ENCODE measurements around the gene USP32.
A peak's percentile ranks its signal among the peaks of the same experiment; 100 is the strongest.
"Not testable (repeated sequence)": the region's sequence is repeated elsewhere in the genome, so short reads cannot be mapped to it uniquely, and the experiment has no call there.

USP32 gene

GRCh38 chr17:60392042-60392844 lies at the start of gene USP32:
Gene USP32, minus strand, starts transcription at chr17:60392133. Its CDS starts 194 bp downstream, at chr17:60391939.
- peak; percentile 99 for DNase-seq (ENCODE audit: low spot score)

- no peak for DNase-seq (ENCODE audit: low spot score)
Observed at GRCh38 chr17:60439501-60439900, 47.6 kb upstream of the USP32 start.

- no peak for DNase-seq (ENCODE audit: low spot score)
Observed at GRCh38 chr17:60436676-60437075, 44.7 kb upstream of the USP32 start.

- peak; percentile 80 for DNase-seq (ENCODE audit: low spot score)
Observed at GRCh38 chr17:60435244-60436167, 43.6 kb upstream of the USP32 start.

- not testable (repeated sequence) for DNase-seq (ENCODE audit: low spot score)
Observed at GRCh38 chr17:60433021-60433997, 41.4 kb upstream of the USP32 start.

- DNase-seq (ENCODE audit: low spot score), result not testable (repeated sequence)
Observed at GRCh38 chr17:60430561-60430960, 38.6 kb upstream of the USP32 start.

- not testable (repeated sequence) for DNase-seq (ENCODE audit: low spot score)
Observed at GRCh38 chr17:60428491-60428890, 36.6 kb upstream of the USP32 start.

- DNase-seq (ENCODE audit: low spot score), result no peak
Observed at GRCh38 chr17:60426596-60426995, 34.7 kb upstream of the USP32 start.

- no peak for DNase-seq (ENCODE audit: low spot score)
Observed at GRCh38 chr17:60425626-60426025, 33.7 kb upstream of the USP32 start.

- DNase-seq (ENCODE audit: low spot score), result no peak
Observed at GRCh38 chr17:60423865-60424264, 31.9 kb upstream of the USP32 start.

GRCh38 chr17:60422162-60422665 lies 30.3 kb upstream of the USP32 start, which contains the start of gene CHCT1:
Gene CHCT1, plus strand, starts transcription at chr17:60422489. Its CDS starts 104 bp downstream, at chr17:60422593.
- no peak for DNase-seq (ENCODE audit: low spot score)

GRCh38 chr17:60421273-60422161 lies 29.6 kb upstream of the USP32 start:
- peak; percentile 80 for DNase-seq (ENCODE audit: low spot score)

- DNase-seq (ENCODE audit: low spot score), result not testable (repeated sequence)
Observed at GRCh38 chr17:60419875-60420274, 27.9 kb upstream of the USP32 start.

- not testable (repeated sequence) for DNase-seq (ENCODE audit: low spot score)
Observed at GRCh38 chr17:60419003-60419402, 27.1 kb upstream of the USP32 start.

GRCh38 chr17:60416368-60416925 lies 24.5 kb upstream of the USP32 start:
- no peak for DNase-seq (ENCODE audit: low spot score)

- DNase-seq (ENCODE audit: low spot score), result no peak
Observed at GRCh38 chr17:60415146-60415545, 23.2 kb upstream of the USP32 start.

- no peak for DNase-seq (ENCODE audit: low spot score)
Observed at GRCh38 chr17:60412701-60413100, 20.8 kb upstream of the USP32 start.

- no peak for DNase-seq (ENCODE audit: low spot score)
Observed at GRCh38 chr17:60410001-60410400, 18.1 kb upstream of the USP32 start.

- DNase-seq (ENCODE audit: low spot score), result no peak
Observed at GRCh38 chr17:60406887-60407286, 15.0 kb upstream of the USP32 start.

GRCh38 chr17:60403962-60404361 lies 12.0 kb upstream of the USP32 start:
- DNase-seq (ENCODE audit: low spot score), result no peak

Measured in left forelimb (tissue), 1 donor.